ENCODE measurements around the gene NSD2.

Gene NSD2

DNA sequence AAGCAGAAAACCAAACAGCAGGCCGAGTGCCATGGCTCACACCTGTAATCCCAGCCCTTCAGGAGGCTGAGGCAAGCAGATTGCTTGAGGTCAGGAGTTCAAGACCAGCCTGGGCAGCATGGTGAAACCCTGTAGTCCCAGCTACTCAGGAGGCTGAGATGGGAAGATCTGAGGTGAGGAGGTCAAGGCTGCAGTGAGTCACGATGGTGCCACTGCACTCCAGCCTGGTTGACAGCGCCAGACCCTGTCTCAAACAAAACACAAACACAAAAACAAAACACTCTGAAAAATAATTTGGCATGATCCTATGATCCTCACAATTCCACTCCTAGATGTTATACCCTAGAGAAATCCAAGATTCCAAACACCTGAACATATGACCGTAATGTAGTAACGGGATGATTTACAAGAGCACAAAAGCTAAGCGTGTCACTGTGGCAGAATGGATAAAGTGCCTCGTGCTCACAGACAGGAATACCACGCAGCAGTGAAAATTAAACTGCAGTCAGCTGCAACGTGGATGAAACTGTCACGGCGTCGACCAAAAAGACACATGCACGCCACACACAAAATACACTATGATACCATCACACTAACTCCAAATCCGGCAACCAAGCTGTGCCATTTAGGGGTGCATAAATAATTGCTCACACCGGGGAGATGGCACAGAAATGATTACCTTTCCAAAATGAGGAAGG lies 135.9 kb downstream of the NSD2 start:
- no peak for DNase-seq (ENCODE audit: low spot score)
- no peak overlapping the region for H3K27ac ChIP-seq
- TF ChIP-seq, protein P1, sequence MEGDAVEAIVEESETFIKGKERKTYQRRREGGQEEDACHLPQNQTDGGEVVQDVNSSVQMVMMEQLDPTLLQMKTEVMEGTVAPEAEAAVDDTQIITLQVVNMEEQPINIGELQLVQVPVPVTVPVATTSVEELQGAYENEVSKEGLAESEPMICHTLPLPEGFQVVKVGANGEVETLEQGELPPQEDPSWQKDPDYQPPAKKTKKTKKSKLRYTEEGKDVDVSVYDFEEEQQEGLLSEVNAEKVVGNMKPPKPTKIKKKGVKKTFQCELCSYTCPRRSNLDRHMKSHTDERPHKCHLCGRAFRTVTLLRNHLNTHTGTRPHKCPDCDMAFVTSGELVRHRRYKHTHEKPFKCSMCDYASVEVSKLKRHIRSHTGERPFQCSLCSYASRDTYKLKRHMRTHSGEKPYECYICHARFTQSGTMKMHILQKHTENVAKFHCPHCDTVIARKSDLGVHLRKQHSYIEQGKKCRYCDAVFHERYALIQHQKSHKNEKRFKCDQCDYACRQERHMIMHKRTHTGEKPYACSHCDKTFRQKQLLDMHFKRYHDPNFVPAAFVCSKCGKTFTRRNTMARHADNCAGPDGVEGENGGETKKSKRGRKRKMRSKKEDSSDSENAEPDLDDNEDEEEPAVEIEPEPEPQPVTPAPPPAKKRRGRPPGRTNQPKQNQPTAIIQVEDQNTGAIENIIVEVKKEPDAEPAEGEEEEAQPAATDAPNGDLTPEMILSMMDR (conservative IDR thresholded peaks at IDR 0.05; ENCODE audit: low read depth) = no peak
- ChIA-PET CTCF (no interaction called here), POLR2A (ENCODE audit: low non-redundant PET) (interaction anchor here (0.7 kb wide), 1 partner anchor 21 kb away, joined by 3 read pairs; no protein-coding TSS in a partner anchor)

GRCh38 chr4:2007804-2008670 lies 136.8 kb downstream of the NSD2 start:
- TF ChIP-seq, protein P1 (conservative IDR thresholded peaks at IDR 0.05; ENCODE audit: low read depth) = no peak
- POLR2A ChIA-PET (ENCODE audit: low non-redundant PET) = no interaction called here
- CTCF ChIA-PET = no interaction called here
- H3K27ac ChIP-seq = peak overlapping the region; percentile 97
- peak; percentile 10 for DNase-seq (ENCODE audit: low spot score)

DNA sequence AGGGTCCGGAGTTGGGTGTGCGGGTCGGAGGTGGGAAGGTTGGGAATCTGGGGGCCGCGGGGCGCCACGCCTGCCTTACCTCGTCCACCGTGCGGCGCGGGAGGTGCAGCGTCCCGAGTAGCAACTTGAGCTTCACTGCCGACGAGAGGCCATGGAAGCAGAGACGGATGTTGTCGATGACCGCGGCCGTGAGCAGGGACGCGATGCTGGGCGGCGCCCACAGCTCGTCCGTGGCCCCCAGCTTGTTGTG lies 137.4 kb downstream of the NSD2 start:
- TF ChIP-seq, protein P1 (conservative IDR thresholded peaks at IDR 0.05; ENCODE audit: low read depth) = no peak
- no peak for DNase-seq (ENCODE audit: low spot score)
- peak overlapping the region; percentile 97 for H3K27ac ChIP-seq
- ChIA-PET POLR2A (ENCODE audit: low non-redundant PET) (no interaction called here), CTCF (no interaction called here)

- TF ChIP-seq, protein P1 (conservative IDR thresholded peaks at IDR 0.05; ENCODE audit: low read depth) = no peak
- H3K27ac ChIP-seq = peak within 1 kb of the TSS; percentile 97
- peak; percentile 86 for DNase-seq (ENCODE audit: low spot score)
- ChIA-PET CTCF (interaction anchor here (1.5 kb wide), 1 partner anchor 12 kb away, joined by 3 read pairs; no protein-coding TSS in a partner anchor), POLR2A (ENCODE audit: low non-redundant PET) (no interaction called here)
Observed at GRCh38 chr4:2008921-2009650, 137.9 kb downstream of the NSD2 start, which contains the start of gene NELFA. Gene NELFA (minus strand): TSS chr4:2008974. CDS start chr4:2008959, 15 bp downstream.

GRCh38 chr4:2009651-2010233 lies 138.5 kb downstream of the NSD2 start:
- peak; percentile 55 for DNase-seq (ENCODE audit: low spot score)
- ChIA-PET POLR2A (ENCODE audit: low non-redundant PET) (no interaction called here), CTCF (interaction anchor here (1.5 kb wide), 1 partner anchor 12 kb away, joined by 3 read pairs; no protein-coding TSS in a partner anchor)
- peak overlapping the region; percentile 97 for H3K27ac ChIP-seq
- TF ChIP-seq, protein P1 (conservative IDR thresholded peaks at IDR 0.05; ENCODE audit: low read depth) = peak; percentile 24

- TF ChIP-seq, protein P1 (conservative IDR thresholded peaks at IDR 0.05; ENCODE audit: low read depth) = no peak
- POLR2A ChIA-PET (ENCODE audit: low non-redundant PET) = no interaction called here
- DNase-seq (ENCODE audit: low spot score) = no peak
- CTCF ChIA-PET = no interaction called here
- H3K27ac ChIP-seq = no peak overlapping the region
Observed at GRCh38 chr4:2011583-2011982, 140.4 kb downstream of the NSD2 start.

Measured in RWPE1 (cell line).